GM21723 (cell line): ENCODE measurements around the gene RELN.

ENCODE experiments used
- ATAC-seq: cut with Tn5 transposase; IDR thresholded peaks from one replicate; pipeline ENCODE4 v1.9.1; 2021; ENCODE audit warnings: mild to moderate bottlenecking, moderate library complexity; ENCODE audit not compliant: unreplicated experiment

Gene RELN

GRCh38 chr7:103690242-103690974 is 299.1 kb downstream of the RELN start:
- no peak for ATAC-seq

GRCh38 chr7:103689255-103689654 is 300.2 kb downstream of the RELN start:
- no peak for ATAC-seq

GRCh38 chr7:103687951-103688350 is 301.5 kb downstream of the RELN start:
- ATAC-seq: no peak

GRCh38 chr7:103687272-103687671 is 302.2 kb downstream of the RELN start:
- ATAC-seq: no peak

- ATAC-seq: no peak
These were observed 302.7 kb downstream of the RELN start for GRCh38 chr7:103686763-103687162.

GRCh38 chr7:103686064-103686463 is 303.4 kb downstream of the RELN start:
- no peak for ATAC-seq

GRCh38 chr7:103685646-103686045 is 303.8 kb downstream of the RELN start:
- ATAC-seq: no peak

- ATAC-seq: no peak
These were observed 306.1 kb downstream of the RELN start for GRCh38 chr7:103683348-103683747.

GRCh38 chr7:103680161-103681144 is 309.0 kb downstream of the RELN start:
- ATAC-seq: no peak

- ATAC-seq: no peak
These were observed 310.0 kb downstream of the RELN start for GRCh38 chr7:103679151-103680132.

GRCh38 chr7:103668279-103668941 is 321.0 kb downstream of the RELN start:
- ATAC-seq: no peak

GRCh38 chr7:103666326-103666725 is 323.1 kb downstream of the RELN start:
- no peak for ATAC-seq

- ATAC-seq: no peak
These were observed 324.9 kb downstream of the RELN start for GRCh38 chr7:103664577-103664976.

GRCh38 chr7:103660455-103661371 is 328.7 kb downstream of the RELN start:
- ATAC-seq: no peak

GRCh38 chr7:103658055-103659005 is 331.1 kb downstream of the RELN start:
- no peak for ATAC-seq

- no peak for ATAC-seq
These were observed 332.0 kb downstream of the RELN start for GRCh38 chr7:103657474-103657894.

GRCh38 chr7:103656221-103656620 is 333.2 kb downstream of the RELN start:
- ATAC-seq: no peak
